ENCODE data around the gene FAM50B.

Gene FAM50B, protein sequence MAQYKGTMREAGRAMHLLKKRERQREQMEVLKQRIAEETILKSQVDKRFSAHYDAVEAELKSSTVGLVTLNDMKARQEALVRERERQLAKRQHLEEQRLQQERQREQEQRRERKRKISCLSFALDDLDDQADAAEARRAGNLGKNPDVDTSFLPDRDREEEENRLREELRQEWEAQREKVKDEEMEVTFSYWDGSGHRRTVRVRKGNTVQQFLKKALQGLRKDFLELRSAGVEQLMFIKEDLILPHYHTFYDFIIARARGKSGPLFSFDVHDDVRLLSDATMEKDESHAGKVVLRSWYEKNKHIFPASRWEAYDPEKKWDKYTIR

DNA sequence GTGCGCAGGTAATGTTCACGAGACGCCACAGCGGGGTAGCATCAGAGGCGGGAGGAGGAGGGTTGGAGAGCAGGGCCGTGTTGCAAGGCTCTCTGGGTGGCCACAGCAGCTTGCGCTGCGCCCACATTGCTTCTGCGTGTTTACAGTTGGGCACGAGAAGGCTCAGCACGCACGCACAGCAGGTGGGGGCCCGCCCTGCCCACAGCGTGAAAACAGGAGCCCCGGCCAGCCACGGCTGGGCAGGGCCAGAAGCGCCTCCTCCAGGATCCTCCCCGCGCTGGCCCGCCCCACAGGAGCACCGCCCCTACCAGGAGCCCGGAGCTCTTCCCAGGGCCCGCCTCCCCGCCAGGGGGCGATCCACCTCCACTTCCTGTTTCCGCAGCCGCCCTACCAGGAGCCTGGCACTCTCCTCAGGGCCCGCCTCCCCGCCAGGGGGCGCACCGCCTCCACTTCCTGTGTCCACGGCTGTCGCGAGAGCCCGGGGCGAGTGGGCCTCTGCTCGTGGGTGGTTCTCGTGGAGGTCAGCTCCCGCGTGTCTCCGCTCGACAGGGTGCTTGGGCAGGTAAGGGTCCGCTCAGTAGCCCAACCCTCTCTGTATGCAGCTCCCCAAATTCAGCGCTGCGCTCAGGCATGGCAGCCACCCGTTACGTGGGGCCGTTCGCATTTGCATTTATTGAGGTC lies at the start of gene FAM50B:
FAM50B (plus strand) TSS at position 449 of the 681 bp plus-strand sequence. CDS start 439 bp downstream, outside the sequence.
- H3K4me3 ChIP-seq (ENCODE audit: control insufficient read depth, low read depth, low read length): peak within 1 kb of the TSS; percentile 54
- DNase-seq (ENCODE audit: low read depth): no peak
- peak; percentile 94 for TF ChIP-seq CTCF (IDR thresholded peaks at IDR 0.05; ENCODE audit: control insufficient read depth, insufficient read depth, low read depth, low read length, missing control alignments)

- no peak for TF ChIP-seq CTCF (IDR thresholded peaks at IDR 0.05; ENCODE audit: control insufficient read depth, insufficient read depth, low read depth, low read length, missing control alignments)
- no peak for DNase-seq (ENCODE audit: low read depth)
- no peak overlapping the region for H3K4me3 ChIP-seq (ENCODE audit: control insufficient read depth, low read depth, low read length)
These were observed 49.5 kb upstream of the FAM50B start for GRCh38 chr6:3799719-3800118.

GRCh38 chr6:3800850-3801591 lies 48.2 kb upstream of the FAM50B start:
- no peak for DNase-seq (ENCODE audit: low read depth)
- no peak for TF ChIP-seq CTCF (IDR thresholded peaks at IDR 0.05; ENCODE audit: control insufficient read depth, insufficient read depth, low read depth, low read length, missing control alignments)
- H3K4me3 ChIP-seq (ENCODE audit: control insufficient read depth, low read depth, low read length): no peak overlapping the region

DNA sequence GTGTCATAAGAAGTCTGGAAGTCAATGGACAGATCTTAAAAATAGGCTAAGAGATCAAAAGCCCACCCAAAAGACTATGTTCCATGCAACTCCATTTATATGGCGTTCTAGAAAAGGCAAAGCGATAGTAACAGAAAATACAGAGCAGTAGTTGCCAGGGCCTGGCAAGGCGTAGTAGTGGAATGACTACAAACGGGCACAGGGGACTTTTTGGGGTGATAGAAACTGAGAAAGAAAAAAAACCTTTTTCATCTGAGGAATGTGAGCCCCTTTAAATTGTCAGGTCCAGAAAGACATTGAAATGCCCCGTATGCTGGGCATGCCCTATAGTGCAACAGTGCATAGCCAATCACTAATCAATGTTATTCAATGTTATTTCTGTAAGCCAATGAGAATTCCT lies 47.2 kb upstream of the FAM50B start:
- DNase-seq (ENCODE audit: low read depth): no peak
- no peak overlapping the region for H3K4me3 ChIP-seq (ENCODE audit: control insufficient read depth, low read depth, low read length)
- no peak for TF ChIP-seq CTCF (IDR thresholded peaks at IDR 0.05; ENCODE audit: control insufficient read depth, insufficient read depth, low read depth, low read length, missing control alignments)

DNA sequence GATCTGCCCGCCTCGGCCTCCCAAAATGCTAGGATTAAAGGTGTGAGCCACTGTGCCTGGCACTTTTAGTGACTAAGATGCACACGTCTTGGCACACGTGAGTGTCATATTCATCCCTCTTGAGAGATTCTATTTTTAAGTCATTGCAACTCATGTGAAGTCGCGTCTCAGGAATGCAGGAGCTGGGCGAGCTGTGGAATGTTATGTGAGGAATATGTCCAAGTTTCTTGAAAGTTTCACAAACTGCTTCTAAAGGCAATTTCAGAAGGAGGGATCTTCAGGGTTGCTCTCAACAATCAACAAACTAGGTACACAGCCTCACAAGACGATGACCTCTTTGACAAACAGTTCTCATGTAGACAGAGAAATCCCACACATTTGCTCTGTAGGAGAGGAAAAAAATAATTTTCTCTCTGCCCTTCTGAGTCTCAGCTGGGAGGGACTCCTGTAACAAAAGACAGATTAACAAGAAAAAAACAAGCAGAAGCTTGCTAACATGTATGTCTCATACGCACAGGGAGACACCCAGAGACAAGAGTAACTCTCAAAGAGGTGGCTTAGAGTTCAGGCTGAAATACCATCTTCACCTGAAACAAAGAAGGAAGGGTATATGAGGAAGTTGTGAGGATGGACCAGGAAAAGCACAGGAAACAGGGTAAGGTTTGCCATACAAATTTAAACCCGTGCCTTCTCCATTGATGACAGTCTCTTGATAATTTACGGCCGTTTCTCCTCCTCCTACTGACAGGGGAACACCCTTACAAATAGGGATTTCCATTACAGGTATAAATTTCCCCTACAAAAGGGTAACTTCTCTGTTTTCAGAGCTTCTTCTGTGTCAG lies 45.3 kb upstream of the FAM50B start:
- no peak for TF ChIP-seq CTCF (IDR thresholded peaks at IDR 0.05; ENCODE audit: control insufficient read depth, insufficient read depth, low read depth, low read length, missing control alignments)
- H3K4me3 ChIP-seq (ENCODE audit: control insufficient read depth, low read depth, low read length): no peak overlapping the region
- peak; percentile 90 for DNase-seq (ENCODE audit: low read depth)

GRCh38 chr6:3804964-3805363 lies 44.2 kb upstream of the FAM50B start:
- no peak for TF ChIP-seq CTCF (IDR thresholded peaks at IDR 0.05; ENCODE audit: control insufficient read depth, insufficient read depth, low read depth, low read length, missing control alignments)

More at GRCh38 chr6:3804964-3805363, 44.2 kb upstream of the FAM50B start:
- no peak for DNase-seq (ENCODE audit: low read depth)
- H3K4me3 ChIP-seq (ENCODE audit: control insufficient read depth, low read depth, low read length): no peak overlapping the region
